Measurements from ENCODE around the gene PTPN14. TPM values are rescaled to one million over a fixed set of nuclear protein-coding genes. Genes with fewer than 3 reads are reported as not detected.

PTPN14 gene
- total and polyA plus RNA-seq, 11 donors, result 8.7 to 52.0 (median 33.5) TPM

GRCh38 chr1:214379236-214379970 lies 172.0 kb downstream of the PTPN14 start:
- Histone ChIP-seq H3K27ac (no peak overlapping the region), H3K36me3 (peaks cover 4 to 95% (median 60%) of the 10 kb centered on the region in 9 donors), H3K4me3 (no peak overlapping the region), H3K9me3 (no peaks in the 10 kb centered on the region), H3K27me3 (no peaks in the 10 kb centered on the region), H3K4me1 (no peaks in the 10 kb centered on the region)
- TF ChIP-seq POLR2A (IDR thresholded peaks at IDR 0.05), result no peak
- TF ChIP-seq CTCF (IDR thresholded peaks at IDR 0.05), result no peak
- WGBS, 4 donors, result 84 to 89% (median 87%) methylated on average over 6 of the region's 6 CpGs
- intact Hi-C loops (cut with DNase I), result no loop called here
- ATAC-seq, result no peak
- DNase-seq, result no peak

GRCh38 chr1:214378492-214378891 lies 172.9 kb downstream of the PTPN14 start:
- Histone ChIP-seq H3K27me3 (no peaks in the 10 kb centered on the region), H3K9me3 (no peaks in the 10 kb centered on the region), H3K4me3 (no peak overlapping the region), H3K36me3 (peaks cover 0 to 95% (median 54%) of the 10 kb centered on the region in 9 donors), H3K27ac (no peak overlapping the region), H3K4me1 (peaks cover 0 to 8% (median 0%) of the 10 kb centered on the region in 12 donors)
- TF ChIP-seq CTCF (IDR thresholded peaks at IDR 0.05), result no peak
- TF ChIP-seq POLR2A (IDR thresholded peaks at IDR 0.05), result no peak
- 93 to 96% (median 94%) methylated on average over 8 of the region's 8 CpGs for WGBS, 4 donors
- intact Hi-C loops (cut with DNase I), result no loop called here
- DNase-seq (no peak), ATAC-seq (no peak)

- Histone ChIP-seq H3K9me3 (no peaks in the 10 kb centered on the region), H3K4me1 (peaks cover 0 to 8% (median 0%) of the 10 kb centered on the region in 12 donors), H3K27ac (no peak overlapping the region), H3K36me3 (peaks cover 0 to 89% (median 47%) of the 10 kb centered on the region in 9 donors), H3K4me3 (no peak overlapping the region), H3K27me3 (no peaks in the 10 kb centered on the region)
- no peak for TF ChIP-seq POLR2A (IDR thresholded peaks at IDR 0.05)
- TF ChIP-seq CTCF (IDR thresholded peaks at IDR 0.05), result no peak
- DNase-seq (no peak), ATAC-seq (no peak)
- intact Hi-C loops (cut with DNase I), result no loop called here
- 89 to 95% (median 93%) methylated on average over 9 of the region's 9 CpGs for WGBS, 4 donors
These were observed 173.5 kb downstream of the PTPN14 start for GRCh38 chr1:214377886-214378285.

- Histone ChIP-seq H3K4me3 (no peak overlapping the region), H3K9me3 (no peaks in the 10 kb centered on the region), H3K36me3 (peaks cover 0 to 85% (median 45%) of the 10 kb centered on the region in 9 donors), H3K27ac (no peak overlapping the region), H3K27me3 (no peaks in the 10 kb centered on the region), H3K4me1 (peaks cover 0 to 11% (median 2%) of the 10 kb centered on the region in 12 donors)
- ATAC-seq, result no peak
- TF ChIP-seq POLR2A (IDR thresholded peaks at IDR 0.05) (no peak), CTCF (IDR thresholded peaks at IDR 0.05) (no peak)
- no peak for DNase-seq
- WGBS, 4 donors, result 94 to 97% (median 95%) methylated on average over 2 of the region's 2 CpGs
- intact Hi-C loops (cut with DNase I), result no loop called here
These were observed 173.9 kb downstream of the PTPN14 start for GRCh38 chr1:214377485-214377884.
